ENCODE measurements around the gene SFPQ. TPM values are rescaled to one million over a fixed set of nuclear protein-coding genes. Genes with fewer than 3 reads are reported as not detected.

The SFPQ gene
- total and polyA plus RNA-seq, 7 donors, result 55.9 to 194 (median 136) TPM

GRCh38 chr1:35222322-35223083, 29.6 kb upstream of the SFPQ start:
- no peak for DNase-seq
- TF ChIP-seq POLR2AphosphoS5 (IDR thresholded peaks at IDR 0.05) (peak in 3 of 4 donors; percentile 22 to 45 (median 37)), POLR2A (IDR thresholded peaks at IDR 0.05) (no peak)
- intact Hi-C loops (cut with DNase I), result no loop called here
- Histone ChIP-seq H3K9me3 (no peaks in the 10 kb centered on the region), H3K27ac (peak overlapping the region; percentile 11 to 64 (median 45)), H3K27me3 (no peaks in the 10 kb centered on the region), H3K36me3 (no peaks in the 10 kb centered on the region), H3K4me1 (peaks cover 0 to 19% (median 16%) of the 10 kb centered on the region in 4 donors), H3K4me3 (no peak overlapping the region)
- 71 to 79% methylated on average over 6 of the region's 6 CpGs for WGBS, 2 donors

- TF ChIP-seq CTCF (IDR thresholded peaks at IDR 0.05), result no peak
- no peak for TF ChIP-seq POLR2AphosphoS5 (IDR thresholded peaks at IDR 0.05)
- no peak for TF ChIP-seq EP300 (IDR thresholded peaks at IDR 0.05)
- TF ChIP-seq POLR2A (IDR thresholded peaks at IDR 0.05), result no peak
- no peaks in the 10 kb centered on the region for H3K9me3 ChIP-seq
- no peak for DNase-seq
- H3K36me3 ChIP-seq, result no peaks in the 10 kb centered on the region
- H3K4me3 ChIP-seq, result no peak overlapping the region
- H3K27me3 ChIP-seq, result no peaks in the 10 kb centered on the region
- no peak overlapping the region for H3K27ac ChIP-seq
- intact Hi-C loops (cut with DNase I), result no loop called here
- peaks cover 0 to 19% (median 16%) of the 10 kb centered on the region in 4 donors for H3K4me1 ChIP-seq
- 43 to 49% methylated on average over 2 of the region's 2 CpGs for WGBS, 2 donors
Observed at GRCh38 chr1:35220976-35221375, 28.0 kb upstream of the SFPQ start.

GRCh38 chr1:35215346-35215745, 22.4 kb upstream of the SFPQ start:
- WGBS, 2 donors, result 65 to 73% methylated on average over 3 of the region's 3 CpGs
- TF ChIP-seq POLR2AphosphoS5 (IDR thresholded peaks at IDR 0.05) (peak in 2 of 4 donors; percentile 13 to 28), EP300 (IDR thresholded peaks at IDR 0.05) (no peak)
- no peaks in the 10 kb centered on the region for H3K27me3 ChIP-seq
- peaks cover 0 to 5% (median 0%) of the 10 kb centered on the region in 4 donors for H3K4me1 ChIP-seq
- no peak overlapping the region for H3K4me3 ChIP-seq
- H3K36me3 ChIP-seq, result no peaks in the 10 kb centered on the region
- no peak for DNase-seq
- H3K27ac ChIP-seq, result peak overlapping the region in 1 of 4 donors; percentile 32
- H3K9me3 ChIP-seq, result no peaks in the 10 kb centered on the region
- intact Hi-C loops (cut with DNase I), result no loop called here

GRCh38 chr1:35211120-35211414, 18.1 kb upstream of the SFPQ start:
- no peak overlapping the region for H3K27ac ChIP-seq
- no peaks in the 10 kb centered on the region for H3K36me3 ChIP-seq
- no peaks in the 10 kb centered on the region for H3K9me3 ChIP-seq
- peaks cover 0 to 10% (median 0%) of the 10 kb centered on the region in 4 donors for H3K4me1 ChIP-seq
- H3K4me3 ChIP-seq, result no peak overlapping the region
- WGBS, 2 donors, result 69 to 89% methylated on average over 1 of the region's 1 CpG
- intact Hi-C loops (cut with DNase I), result no loop called here
- H3K27me3 ChIP-seq, result no peaks in the 10 kb centered on the region
- no peak for DNase-seq
- no peak for TF ChIP-seq CTCF (IDR thresholded peaks at IDR 0.05)
- no peak for TF ChIP-seq POLR2A (IDR thresholded peaks at IDR 0.05)
- TF ChIP-seq EP300 (IDR thresholded peaks at IDR 0.05), result no peak
- no peak for TF ChIP-seq POLR2AphosphoS5 (IDR thresholded peaks at IDR 0.05)

- no peak for TF ChIP-seq POLR2AphosphoS5 (IDR thresholded peaks at IDR 0.05)
- no peak for TF ChIP-seq POLR2A (IDR thresholded peaks at IDR 0.05)
- no peak for TF ChIP-seq EP300 (IDR thresholded peaks at IDR 0.05)
- no peak for TF ChIP-seq CTCF (IDR thresholded peaks at IDR 0.05)
- Histone ChIP-seq H3K4me3 (no peak overlapping the region), H3K9me3 (no peaks in the 10 kb centered on the region), H3K27ac (no peak overlapping the region), H3K36me3 (no peaks in the 10 kb centered on the region), H3K27me3 (no peaks in the 10 kb centered on the region), H3K4me1 (peaks cover 0 to 10% (median 0%) of the 10 kb centered on the region in 4 donors)
- DNase-seq, result no peak
- intact Hi-C loops (cut with DNase I), result no loop called here
- 53 to 88% methylated on average over 16 of the region's 16 CpGs for WGBS, 2 donors
Observed at GRCh38 chr1:35210321-35211119, 17.6 kb upstream of the SFPQ start.
